Tracheal epithelial cell (primary cell): ENCODE data around the gene SPACA9. TPM values are rescaled to one million over a fixed set of nuclear protein-coding genes. Genes with fewer than 3 reads are reported as not detected.

Experiments used
- total RNA-seq: library from RNA; depleted of rRNA; stranded (reverse); fragments of >200 nt; gene quantifications from 2 replicates; pipeline ENCODE4 v1.2.1, GENCODE V29; 2014

The SPACA9 gene
- 0.72 and 1.1 TPM in 2 replicates for total RNA-seq

GRCh38 chr9:132878695-132879456 is at the start of gene SPACA9:
TSS of gene SPACA9 (plus strand) at chr9:132878898. CDS start at chr9:132883948, 5,050 bp downstream.

GRCh38 chr9:132877824-132878694 is 639 bp upstream of the SPACA9 start, which contains the start of gene AK8:
TSS of gene AK8 (minus strand) at chr9:132878284. CDS start at chr9:132878255, 29 bp downstream.

Other genes with a start within 250 kb of the SPACA9 start
- 13.7 and 15.3 TPM in 2 replicates for gene DDX31, start 208.9 kb upstream of the SPACA9 start, total RNA-seq
- gene GTF3C4, start 208.4 kb upstream of the SPACA9 start, total RNA-seq: 10.1 and 10.9 TPM in 2 replicates
- gene AK8, start 614 bp upstream of the SPACA9 start, total RNA-seq: 0.48 TPM in 1 of 2 replicates, not detected in the other
- 19.2 and 20.0 TPM in 2 replicates for gene TSC1, start 65.7 kb downstream of the SPACA9 start, total RNA-seq
- gene GFI1B, start 99.8 kb downstream of the SPACA9 start, total RNA-seq: not detected in 2 replicates
- 24.9 and 33.7 TPM in 2 replicates for gene GTF3C5, start 152.1 kb downstream of the SPACA9 start, total RNA-seq
- 0.48 and 0.64 TPM in 2 replicates for gene CEL, start 183.1 kb downstream of the SPACA9 start, total RNA-seq
- gene RALGDS, start 242.3 kb downstream of the SPACA9 start, total RNA-seq: 31.3 and 35.0 TPM in 2 replicates